Sigmoid colon (tissue), 7 donors: ENCODE measurements around the gene KLRB1. TPM values are rescaled to one million over a fixed set of nuclear protein-coding genes. Genes with fewer than 3 reads are reported as not detected.
"Not testable (repeated sequence)": the region's sequence is repeated elsewhere in the genome, so short reads cannot be mapped to it uniquely, and the experiment has no call there.

ENCODE experiments used
- DNase-seq: peaks from one replicate; pipeline ENCODE4 v3.0.0-alpha.2; 2019
- H3K27ac ChIP-seq, 4 donors: fragments of 200-600 bp; sonication (generic); one replicate each; pipeline ENCODE4 v1.5.1; 2016 to 2019; ENCODE audit warnings: mild to moderate bottlenecking in 1 of 4
- H3K27me3 ChIP-seq, 3 donors: fragments of 200-600 bp; sonication (generic); one replicate each; pipeline ENCODE4 v1.5.1; 2019; ENCODE audit warnings: mild to moderate bottlenecking in 1 of 3
- H3K36me3 ChIP-seq, 4 donors: fragments of 200-600 bp; sonication (generic); one replicate each; pipeline ENCODE4 v1.5.1; 2016 to 2019
- H3K4me1 ChIP-seq, 4 donors: fragments of 200-600 bp; sonication (generic); one replicate each; pipeline ENCODE4 v1.5.1; 2017 to 2019
- H3K4me3 ChIP-seq, 4 donors: fragments of 200-600 bp; sonication (generic); one replicate each; pipeline ENCODE4 v1.5.1; 2017 to 2019; ENCODE audit warnings: mild to moderate bottlenecking in 2 of 4, moderate library complexity in 1 of 4
- H3K9me3 ChIP-seq, 4 donors: fragments of 200-600 bp in 3 of 4; sonication (generic) in 3 of 4; one replicate each; pipeline versions ENCODE4 v1.5.1 to v1.6.1; 2013 to 2019
- EP300 ChIP-seq, 4 donors: sonication (generic); formaldehyde crosslinking; IDR thresholded peaks; one replicate each; pipeline ENCODE4 v1.6.1; 2017; ENCODE audit warnings: antibody characterized with exemption in 4 of 4
- POLR2A ChIP-seq, 2 donors: fragments of 450-650 bp; IDR thresholded peaks; one replicate each; pipeline ENCODE4 v1.6.1; 2016; ENCODE audit warnings: antibody characterized with exemption in 2 of 2, mild to moderate bottlenecking in 2 of 2, moderate library complexity in 2 of 2
- POLR2AphosphoS5 ChIP-seq, 4 donors: sonication (generic); formaldehyde crosslinking; IDR thresholded peaks; one replicate each; pipeline ENCODE4 v1.6.1; 2017; ENCODE audit warnings: antibody characterized with exemption in 4 of 4
- WGBS, 2 donors: extraction: QIAGEN DNeasy Blood & Tissue Kit; methylation state at CpG; one replicate each; pipeline ENCODE4 v1.1.7; 2013; 5-methylcytosine and 5-hydroxymethylcytosine counted together
- intact Hi-C: fragments of 100-400 bp; cut with DNase I; formaldehyde crosslinking; loops from one replicate; pipeline ENCODE4 v1.15.1; 2023
- polyA plus RNA-seq, 3 donors: library from polyadenylated mRNA; stranded (reverse); fragments of 200-250 nt; gene quantifications; one replicate each; pipeline ENCODE4 v1.2.3, GENCODE V29; 2013
- total RNA-seq, 4 donors: library from RNA; depleted of rRNA; stranded (reverse); fragments of >200 nt; gene quantifications; one replicate each; pipeline ENCODE4 v1.1.0, GENCODE V29; 2016
- TF ChIP-seq, protein P1 (sequence below), 4 experiments: fragments of 450-650 bp in 3 of 4; fragments of 200-600 bp in 1 of 4; IDR thresholded peaks; one replicate each; pipeline ENCODE4 v1.5.1; 2016 to 2019; ENCODE audit warnings: antibody characterized with exemption in 4 of 4, mild to moderate bottlenecking in 3 of 4, moderate library complexity in 2 of 4
- donor health status: healthy with polysubstance abuse.
- donor health status: Bipolar disorder and iron deficiency.
- donor health status: healthy.

Gene KLRB1
- total and polyA plus RNA-seq, 7 donors, result 0.49 to 3.6 (median 1.4) TPM; not detected in 1

DNA sequence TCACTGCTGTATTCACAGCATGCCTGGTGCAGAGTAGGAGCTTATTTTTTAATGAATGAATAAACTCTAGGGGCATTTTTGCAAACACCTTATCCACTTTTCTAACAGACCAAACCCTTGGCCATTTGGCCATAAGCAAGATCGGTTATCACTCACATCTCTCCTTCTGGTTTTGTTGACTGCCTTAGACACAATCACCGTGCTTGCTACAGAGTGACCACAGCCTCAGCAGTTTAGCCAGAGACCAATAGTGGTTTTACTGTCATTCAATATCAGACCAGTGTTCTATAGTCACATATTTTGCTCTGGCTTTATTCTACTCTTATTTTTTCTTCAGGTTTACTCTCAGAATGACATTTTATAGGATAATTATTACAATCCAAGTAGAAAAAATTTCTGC, 2.2 kb downstream of the KLRB1 start:
- WGBS, 2 donors, result 92 to 93% methylated on average over 2 of the region's 2 CpGs
- no peak for DNase-seq

DNA sequence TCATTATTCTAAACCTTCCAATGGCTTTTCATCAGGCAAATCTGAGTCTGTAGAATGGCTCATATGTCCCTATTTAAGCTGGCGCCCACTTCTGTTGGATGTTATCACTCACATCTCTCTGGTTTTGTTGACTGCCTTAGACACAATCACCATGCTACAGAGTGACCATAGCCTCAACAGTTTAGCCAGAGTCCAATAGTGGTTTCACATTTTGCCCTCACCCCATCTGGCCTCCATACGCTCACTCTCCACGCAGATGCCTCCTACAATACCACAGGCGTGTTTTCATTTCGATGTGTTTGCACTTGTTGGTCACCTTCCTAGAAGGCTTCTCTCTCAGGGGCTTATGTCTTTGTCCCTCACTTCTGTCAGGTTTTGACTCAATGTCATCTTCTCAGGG, 3.4 kb downstream of the KLRB1 start:
- Histone ChIP-seq H3K27me3 (no peaks in the 10 kb centered on the region), H3K9me3 (no peaks in the 10 kb centered on the region), H3K4me3 (no peak overlapping the region), H3K27ac (no peak overlapping the region), H3K36me3 (no peaks in the 10 kb centered on the region), H3K4me1 (no peaks in the 10 kb centered on the region)
- no peak for DNase-seq
- TF ChIP-seq POLR2A (IDR thresholded peaks at IDR 0.05), result no peak
- no peak for TF ChIP-seq POLR2AphosphoS5 (IDR thresholded peaks at IDR 0.05)
- TF ChIP-seq EP300 (IDR thresholded peaks at IDR 0.05), result no peak
- TF ChIP-seq, protein P1, sequence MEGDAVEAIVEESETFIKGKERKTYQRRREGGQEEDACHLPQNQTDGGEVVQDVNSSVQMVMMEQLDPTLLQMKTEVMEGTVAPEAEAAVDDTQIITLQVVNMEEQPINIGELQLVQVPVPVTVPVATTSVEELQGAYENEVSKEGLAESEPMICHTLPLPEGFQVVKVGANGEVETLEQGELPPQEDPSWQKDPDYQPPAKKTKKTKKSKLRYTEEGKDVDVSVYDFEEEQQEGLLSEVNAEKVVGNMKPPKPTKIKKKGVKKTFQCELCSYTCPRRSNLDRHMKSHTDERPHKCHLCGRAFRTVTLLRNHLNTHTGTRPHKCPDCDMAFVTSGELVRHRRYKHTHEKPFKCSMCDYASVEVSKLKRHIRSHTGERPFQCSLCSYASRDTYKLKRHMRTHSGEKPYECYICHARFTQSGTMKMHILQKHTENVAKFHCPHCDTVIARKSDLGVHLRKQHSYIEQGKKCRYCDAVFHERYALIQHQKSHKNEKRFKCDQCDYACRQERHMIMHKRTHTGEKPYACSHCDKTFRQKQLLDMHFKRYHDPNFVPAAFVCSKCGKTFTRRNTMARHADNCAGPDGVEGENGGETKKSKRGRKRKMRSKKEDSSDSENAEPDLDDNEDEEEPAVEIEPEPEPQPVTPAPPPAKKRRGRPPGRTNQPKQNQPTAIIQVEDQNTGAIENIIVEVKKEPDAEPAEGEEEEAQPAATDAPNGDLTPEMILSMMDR (IDR thresholded peaks at IDR 0.05), result no peak
- WGBS, 2 donors, result 93 to 97% methylated on average over 5 of the region's 5 CpGs
- intact Hi-C loops, result no loop called here

More for the DNA sequence above, 2.2 kb downstream of the KLRB1 start:
- Histone ChIP-seq H3K27ac (no peak overlapping the region), H3K36me3 (no peaks in the 10 kb centered on the region), H3K27me3 (no peaks in the 10 kb centered on the region), H3K4me3 (no peak overlapping the region), H3K9me3 (no peaks in the 10 kb centered on the region), H3K4me1 (no peaks in the 10 kb centered on the region)
- TF ChIP-seq POLR2A (IDR thresholded peaks at IDR 0.05) (no peak), POLR2AphosphoS5 (IDR thresholded peaks at IDR 0.05) (no peak), EP300 (IDR thresholded peaks at IDR 0.05) (no peak)
- TF ChIP-seq, protein P1 (IDR thresholded peaks at IDR 0.05), result no peak
- intact Hi-C loops, result no loop called here

DNA sequence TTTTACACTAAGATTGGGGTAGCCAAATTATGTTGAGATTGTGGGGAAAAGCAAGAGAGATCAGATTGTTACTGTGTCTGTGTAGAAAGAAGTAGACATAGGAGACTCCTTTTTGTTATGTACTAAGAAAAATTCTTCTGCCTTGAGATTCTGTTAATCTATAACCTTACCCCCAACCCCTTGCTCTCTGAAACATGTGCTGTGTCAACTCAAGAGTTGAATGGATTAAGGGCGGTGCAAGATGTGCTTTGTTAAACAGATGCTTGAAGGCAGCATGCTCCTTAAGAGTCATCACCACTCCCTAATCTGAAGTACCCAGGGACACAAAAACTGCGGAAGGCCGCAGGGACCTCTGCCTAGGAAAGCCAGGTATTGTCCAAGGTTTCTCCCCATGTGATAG, 7.3 kb downstream of the KLRB1 start:
- 75 to 82% methylated on average over 3 of the region's 3 CpGs for WGBS, 2 donors

DNA sequence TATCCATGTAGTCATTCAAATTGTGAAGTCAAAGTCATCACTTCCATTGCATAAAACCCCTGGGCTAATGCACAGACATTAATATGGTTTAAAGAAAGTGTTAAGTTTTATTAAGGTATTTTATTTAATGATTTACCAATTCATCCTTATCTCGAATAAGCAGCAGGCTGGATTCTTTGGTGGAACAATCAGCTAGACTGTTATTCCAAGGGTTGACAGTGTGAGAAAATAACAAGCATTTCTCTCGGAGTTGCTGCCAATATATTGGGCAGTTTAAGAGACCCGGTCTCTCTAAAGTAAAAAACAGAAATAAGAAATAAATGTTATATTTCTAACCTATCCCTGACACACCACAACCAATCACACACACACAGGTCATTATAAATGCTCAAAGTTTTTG, 9.4 kb downstream of the KLRB1 start:
- Histone ChIP-seq H3K4me3 (no peak overlapping the region), H3K9me3 (no peaks in the 10 kb centered on the region), H3K4me1 (no peaks in the 10 kb centered on the region), H3K27ac (no peak overlapping the region), H3K36me3 (no peaks in the 10 kb centered on the region), H3K27me3 (no peaks in the 10 kb centered on the region)
- intact Hi-C loops, result no loop called here
- TF ChIP-seq, protein P1 (IDR thresholded peaks at IDR 0.05), result no peak
- no peak for TF ChIP-seq EP300 (IDR thresholded peaks at IDR 0.05)
- TF ChIP-seq POLR2AphosphoS5 (IDR thresholded peaks at IDR 0.05), result no peak
- no peak for TF ChIP-seq POLR2A (IDR thresholded peaks at IDR 0.05)
- WGBS, 2 donors, result 69 to 90% methylated on average over 3 of the region's 3 CpGs
- no peak for DNase-seq

More for the DNA sequence above, 7.3 kb downstream of the KLRB1 start:
- H3K27me3 ChIP-seq, H3K9me3 ChIP-seq, H3K36me3 ChIP-seq, intact Hi-C loops, DNase-seq, H3K4me3 ChIP-seq, H3K4me1 ChIP-seq, H3K27ac ChIP-seq: not testable (repeated sequence)

DNA sequence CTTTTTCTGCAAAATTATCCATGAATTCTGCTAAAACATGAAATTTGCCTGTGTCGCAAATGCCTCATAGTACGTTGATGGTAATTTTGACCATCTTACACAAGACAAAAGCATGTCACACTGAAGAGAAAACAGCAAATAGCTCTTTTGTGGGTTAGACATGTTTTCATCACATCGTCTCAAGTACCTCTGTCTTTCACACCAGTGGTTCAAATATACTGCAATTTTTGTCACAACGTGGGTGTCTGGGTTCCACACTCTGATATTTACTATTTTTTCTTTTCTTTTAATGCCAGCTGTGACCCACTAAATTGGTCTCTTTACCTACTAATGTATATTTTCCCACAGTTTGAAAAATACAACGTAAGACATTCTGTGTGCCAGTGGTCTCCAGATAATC, 10.4 kb downstream of the KLRB1 start:
- 87 to 89% methylated on average over 5 of the region's 5 CpGs for WGBS, 2 donors
- intact Hi-C loops, result no loop called here
- Histone ChIP-seq H3K9me3 (no peaks in the 10 kb centered on the region), H3K4me3 (no peak overlapping the region), H3K27ac (no peak overlapping the region), H3K27me3 (no peaks in the 10 kb centered on the region), H3K36me3 (no peaks in the 10 kb centered on the region), H3K4me1 (no peaks in the 10 kb centered on the region)
- DNase-seq, result no peak
- no peak for TF ChIP-seq POLR2AphosphoS5 (IDR thresholded peaks at IDR 0.05)
- TF ChIP-seq, protein P1 (IDR thresholded peaks at IDR 0.05), result no peak
- no peak for TF ChIP-seq POLR2A (IDR thresholded peaks at IDR 0.05)
- TF ChIP-seq EP300 (IDR thresholded peaks at IDR 0.05), result no peak
